ENCODE data around the gene NAXD. TPM values are rescaled to one million over a fixed set of nuclear protein-coding genes. Genes with fewer than 3 reads are reported as not detected.

Gene NAXD
- total RNA-seq, 1 donor from 2014 or later: 17.7 TPM

GRCh38 chr13:110676595-110677587 is 61.5 kb downstream of the NAXD start:
- no peaks in the 10 kb centered on the region for H3K27me3 ChIP-seq
- no peak for DNase-seq (ENCODE audit: low spot score)
- no peak for TF ChIP-seq CTCF (IDR thresholded peaks at IDR 0.05)
- TF ChIP-seq EZH2phosphoT487 (IDR thresholded peaks at IDR 0.05): no peak
- no peaks in the 10 kb centered on the region for H3K36me3 ChIP-seq
- Mint-ChIP-seq H3K9me3 (peaks cover 14% of the 10 kb centered on the region), H3K27me3 (ENCODE audit: insufficient read depth, low read depth) (no peaks in the 10 kb centered on the region), H3K4me1 (no peaks in the 10 kb centered on the region), H3K27ac (no peak overlapping the region), H3K4me3 (no peak overlapping the region), H3K36me3 (peaks cover 54% of the 10 kb centered on the region)
- H3K4me2 ChIP-seq: no peak overlapping the region
- H3K27ac ChIP-seq: no peak overlapping the region
- no peaks in the 10 kb centered on the region for H3K79me2 ChIP-seq (ENCODE audit: low read depth)
- no peak overlapping the region for H3K4me3 ChIP-seq
- H3F3A ChIP-seq (ENCODE audit: low read depth): no peaks in the 10 kb centered on the region
- no peak overlapping the region for H2AFZ ChIP-seq (replicated peaks)
- H3K9me3 ChIP-seq (ENCODE audit: low read depth): no peaks in the 10 kb centered on the region
- H4K20me1 ChIP-seq (ENCODE audit: low read depth): no peaks in the 10 kb centered on the region
- H3K4me1 ChIP-seq: no peaks in the 10 kb centered on the region
- no peak overlapping the region for H3K9ac ChIP-seq

- Mint-ChIP-seq H3K27me3 (ENCODE audit: insufficient read depth, low read depth) (no peaks in the 10 kb centered on the region), H3K36me3 (peaks cover 45% of the 10 kb centered on the region)
These were observed 62.6 kb downstream of the NAXD start for GRCh38 chr13:110677731-110678545.

GRCh38 chr13:110680852-110681251 is 65.5 kb downstream of the NAXD start:
- Histone ChIP-seq H3K9me3 (ENCODE audit: low read depth) (no peaks in the 10 kb centered on the region), H3K9ac (no peak overlapping the region), H3F3A (ENCODE audit: low read depth) (no peaks in the 10 kb centered on the region), H2AFZ (replicated peaks) (no peak overlapping the region), H3K36me3 (no peaks in the 10 kb centered on the region), H3K79me2 (ENCODE audit: low read depth) (no peaks in the 10 kb centered on the region), H4K20me1 (ENCODE audit: low read depth) (no peaks in the 10 kb centered on the region), H3K4me2 (no peak overlapping the region), H3K4me3 (no peak overlapping the region), H3K27me3 (no peaks in the 10 kb centered on the region), H3K4me1 (no peaks in the 10 kb centered on the region), H3K27ac (no peak overlapping the region)
- TF ChIP-seq CTCF (IDR thresholded peaks at IDR 0.05): peak; percentile 45
- TF ChIP-seq EZH2 (IDR thresholded peaks at IDR 0.05): no peak
- H3K27me3 Mint-ChIP-seq (ENCODE audit: insufficient read depth, low read depth): no peaks in the 10 kb centered on the region
- no peak overlapping the region for H3K4me3 Mint-ChIP-seq
- no peak overlapping the region for H3K27ac Mint-ChIP-seq
- no peaks in the 10 kb centered on the region for H3K9me3 Mint-ChIP-seq
- DNase-seq (ENCODE audit: low spot score): peak; percentile 46
- no peaks in the 10 kb centered on the region for H3K4me1 Mint-ChIP-seq
- H3K36me3 Mint-ChIP-seq: peaks cover 31% of the 10 kb centered on the region

More at GRCh38 chr13:110677731-110678545, 62.6 kb downstream of the NAXD start:
- Histone ChIP-seq H3K4me3 (no peak overlapping the region), H3K4me2 (no peak overlapping the region), H3K9me3 (ENCODE audit: low read depth) (no peaks in the 10 kb centered on the region), H3K36me3 (no peaks in the 10 kb centered on the region), H3K9ac (no peak overlapping the region), H3K27me3 (no peaks in the 10 kb centered on the region), H4K20me1 (ENCODE audit: low read depth) (no peaks in the 10 kb centered on the region), H3K79me2 (ENCODE audit: low read depth) (no peaks in the 10 kb centered on the region), H3F3A (ENCODE audit: low read depth) (no peaks in the 10 kb centered on the region), H2AFZ (replicated peaks) (no peak overlapping the region), H3K27ac (no peak overlapping the region), H3K4me1 (no peaks in the 10 kb centered on the region)
- Mint-ChIP-seq H3K4me1 (no peaks in the 10 kb centered on the region), H3K4me3 (no peak overlapping the region), H3K9me3 (peaks cover 5% of the 10 kb centered on the region), H3K27ac (no peak overlapping the region)
- TF ChIP-seq CTCF (IDR thresholded peaks at IDR 0.05) (no peak), EZH2 (IDR thresholded peaks at IDR 0.05) (no peak), EZH2phosphoT487 (IDR thresholded peaks at IDR 0.05) (no peak)
- no peak for DNase-seq (ENCODE audit: low spot score)
